IPS DF 6.9 (cell line): ENCODE data around the gene SVIP.

ENCODE experiments used
- DNase-seq: peaks from one replicate; pipeline ENCODE4 v3.0.0-alpha.2; 2013; ENCODE audit warnings: low read depth, low spot score
- H3K27ac ChIP-seq: one replicate; pipeline ENCODE4 v1.5.1; 2013; ENCODE audit warnings: low read length, control low read depth
- H3K27me3 ChIP-seq: 2 replicates; pipeline ENCODE4 v1.6.1; 2013; ENCODE audit warnings: mild to moderate bottlenecking, low read length; ENCODE audit not compliant: control insufficient read depth, insufficient read depth
- H3K36me3 ChIP-seq: 2 replicates; pipeline ENCODE4 v1.6.1; 2013; ENCODE audit warnings: low read length; ENCODE audit not compliant: control insufficient read depth, insufficient read depth
- H3K4me1 ChIP-seq: 2 replicates; pipeline ENCODE4 v1.6.1; 2013; ENCODE audit warnings: low read length; ENCODE audit not compliant: control insufficient read depth, insufficient read depth
- H3K4me3 ChIP-seq: 2 replicates; pipeline ENCODE4 v1.5.1; 2013; ENCODE audit warnings: mild to moderate bottlenecking, low read length
- H3K9me3 ChIP-seq: 2 replicates; pipeline ENCODE4 v1.6.1; 2013; ENCODE audit warnings: low read length, inconsistent platforms; ENCODE audit not compliant: control insufficient read depth, insufficient read depth
- WGBS: extraction: QIAGEN DNeasy Blood & Tissue Kit; methylation state at CpG from one replicate; pipeline ENCODE4 v1.1.7; 2013; ENCODE audit warnings: mixed read lengths, missing lambda C conversion rate; ENCODE audit not compliant: insufficient read length, insufficient coverage; 5-methylcytosine and 5-hydroxymethylcytosine counted together

Gene SVIP

DNA sequence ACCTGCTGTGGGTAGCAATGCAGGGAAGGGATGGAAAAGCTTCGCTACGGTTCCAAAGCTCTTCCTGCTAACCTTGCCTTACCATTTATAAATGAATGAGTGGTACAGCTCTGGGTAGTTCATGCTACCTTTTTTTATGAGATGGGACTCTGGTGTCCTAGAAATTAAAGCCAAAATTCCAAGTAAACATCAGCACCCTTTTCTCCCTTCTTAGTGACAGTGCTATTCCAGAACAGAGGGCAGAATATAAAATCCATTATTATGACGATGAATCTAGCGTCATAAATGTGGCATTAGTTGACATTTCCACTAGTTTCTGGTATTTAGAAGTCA is 447 bp upstream of the SVIP start:
- no CpG with 5 or more reads among the region's 4 CpGs for WGBS
- Histone ChIP-seq H3K27me3 (no peaks in the 10 kb centered on the region), H3K27ac (no peak overlapping the region), H3K36me3 (no peaks in the 10 kb centered on the region), H3K4me1 (no peaks in the 10 kb centered on the region), H3K9me3 (no peaks in the 10 kb centered on the region), H3K4me3 (no peak overlapping the region)
- no peak for DNase-seq

DNA sequence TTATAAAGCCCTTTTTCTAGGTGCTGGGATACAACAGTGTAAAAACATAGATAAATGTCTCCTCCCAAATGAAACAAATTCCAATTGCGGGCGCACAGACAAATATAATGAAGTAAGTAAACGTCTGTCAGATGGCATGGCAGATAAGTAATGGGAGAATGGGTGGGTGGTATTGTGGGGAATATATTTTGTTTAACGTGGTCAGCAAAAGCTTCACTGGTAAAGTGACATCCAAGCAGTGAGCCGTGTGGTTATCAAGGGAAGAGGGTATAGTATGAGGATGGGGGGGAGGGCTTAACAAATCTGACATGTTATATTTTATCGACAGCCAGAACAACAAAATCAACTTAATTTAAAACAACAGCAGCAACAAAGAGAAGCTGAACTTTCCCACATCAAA is 1.2 kb downstream of the SVIP start:
- H3K4me3 ChIP-seq = no peak overlapping the region
- DNase-seq = no peak
- no peaks in the 10 kb centered on the region for H3K4me1 ChIP-seq
- no peaks in the 10 kb centered on the region for H3K27me3 ChIP-seq
- H3K9me3 ChIP-seq = no peaks in the 10 kb centered on the region
- no peaks in the 10 kb centered on the region for H3K36me3 ChIP-seq
- H3K27ac ChIP-seq = no peak overlapping the region
- 100% methylated on average over 2 of the region's 6 CpGs for WGBS

DNA sequence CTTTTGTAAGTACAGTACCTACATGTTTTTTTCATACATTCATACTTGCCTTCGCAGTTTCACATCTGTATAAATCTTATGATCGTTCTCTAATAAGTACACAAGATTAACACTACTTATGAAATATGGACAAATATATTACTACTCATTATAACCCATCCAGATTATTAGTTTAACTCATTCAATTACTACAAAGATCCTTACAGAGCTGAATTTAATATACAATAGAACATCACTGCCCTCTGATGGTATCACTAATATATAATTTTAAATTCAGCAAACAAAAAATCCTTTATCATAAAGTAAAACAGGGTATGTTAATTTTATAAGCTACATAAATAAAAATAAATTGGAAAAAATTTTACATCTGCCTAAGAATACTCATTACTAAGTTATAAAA is 7.4 kb downstream of the SVIP start:
- H3K9me3 ChIP-seq = no peaks in the 10 kb centered on the region
- H3K4me3 ChIP-seq = no peak overlapping the region
- no peaks in the 10 kb centered on the region for H3K27me3 ChIP-seq
- DNase-seq = no peak
- no CpG with 5 or more reads among the region's 2 CpGs for WGBS
- H3K4me1 ChIP-seq = no peaks in the 10 kb centered on the region
- no peaks in the 10 kb centered on the region for H3K36me3 ChIP-seq
- no peak overlapping the region for H3K27ac ChIP-seq

- WGBS = no CpG with 5 or more reads among the region's 3 CpGs
- Histone ChIP-seq H3K27ac (no peak overlapping the region), H3K9me3 (no peaks in the 10 kb centered on the region), H3K27me3 (no peaks in the 10 kb centered on the region), H3K4me3 (no peak overlapping the region), H3K4me1 (no peaks in the 10 kb centered on the region), H3K36me3 (no peaks in the 10 kb centered on the region)
- no peak for DNase-seq
Observed at GRCh38 chr11:22809893-22810292, 19.7 kb downstream of the SVIP start.

- H3K4me1 ChIP-seq = no peaks in the 10 kb centered on the region
- no CpG with 5 or more reads among the region's 3 CpGs for WGBS
- no peaks in the 10 kb centered on the region for H3K36me3 ChIP-seq
- H3K4me3 ChIP-seq = no peak overlapping the region
- H3K27ac ChIP-seq = no peak overlapping the region
- no peaks in the 10 kb centered on the region for H3K9me3 ChIP-seq
- H3K27me3 ChIP-seq = no peaks in the 10 kb centered on the region
- DNase-seq = no peak
Observed at GRCh38 chr11:22808571-22809197, 20.9 kb downstream of the SVIP start.

DNA sequence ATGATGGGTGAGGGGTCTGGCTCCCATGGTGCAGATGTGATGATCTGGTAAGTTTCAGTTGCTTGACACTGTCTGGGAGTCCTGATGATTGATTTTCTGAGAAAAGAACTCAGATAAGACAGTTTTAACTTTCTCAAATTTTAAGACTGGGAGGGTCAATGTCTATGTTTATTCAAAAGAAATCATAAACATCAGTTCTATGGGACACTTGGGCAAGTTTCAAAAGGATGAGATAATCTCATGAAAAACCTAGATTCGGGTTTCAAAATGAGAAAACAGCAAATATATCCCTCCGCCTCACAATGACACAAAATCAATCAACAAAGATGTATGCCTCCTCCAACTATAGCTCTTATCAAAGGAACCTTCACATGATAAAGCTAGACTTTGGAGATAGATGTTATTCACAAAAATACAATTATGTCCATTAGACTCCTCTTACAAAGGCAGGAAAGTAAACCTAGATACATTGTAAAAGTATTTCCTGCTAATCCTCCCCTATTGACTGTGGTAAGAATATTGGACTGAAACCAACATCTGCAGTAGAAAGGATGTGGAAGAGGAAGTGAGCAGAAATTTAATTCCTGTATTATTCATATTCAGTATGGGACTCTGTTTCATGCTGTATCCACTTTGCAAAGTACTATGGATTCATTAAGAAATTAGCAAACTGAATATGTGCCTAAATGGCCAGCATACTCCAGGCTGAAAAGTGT is 21.6 kb downstream of the SVIP start:
- Histone ChIP-seq H3K4me1 (no peaks in the 10 kb centered on the region), H3K27me3 (no peaks in the 10 kb centered on the region), H3K9me3 (no peaks in the 10 kb centered on the region), H3K36me3 (no peaks in the 10 kb centered on the region), H3K27ac (no peak overlapping the region), H3K4me3 (no peak overlapping the region)
- no peak for DNase-seq
- WGBS = no CpG with 5 or more reads among the region's 2 CpGs

- H3K4me3 ChIP-seq = no peak overlapping the region
- DNase-seq = no peak
- H3K27me3 ChIP-seq = no peaks in the 10 kb centered on the region
- no CpG with 5 or more reads among the region's 2 CpGs for WGBS
- H3K27ac ChIP-seq = no peak overlapping the region
- no peaks in the 10 kb centered on the region for H3K9me3 ChIP-seq
- no peaks in the 10 kb centered on the region for H3K36me3 ChIP-seq
- no peaks in the 10 kb centered on the region for H3K4me1 ChIP-seq
Observed at GRCh38 chr11:22807391-22807790, 22.2 kb downstream of the SVIP start.

- Histone ChIP-seq H3K27me3 (no peaks in the 10 kb centered on the region), H3K4me3 (no peak overlapping the region), H3K27ac (no peak overlapping the region), H3K4me1 (no peaks in the 10 kb centered on the region), H3K9me3 (no peaks in the 10 kb centered on the region), H3K36me3 (no peaks in the 10 kb centered on the region)
- no peak for DNase-seq
- no CpG with 5 or more reads among the region's 4 CpGs for WGBS
Observed at GRCh38 chr11:22802861-22803260, 26.7 kb downstream of the SVIP start.

GRCh38 chr11:22800482-22800881 is 29.1 kb downstream of the SVIP start:
- H3K4me3 ChIP-seq = no peak overlapping the region
- H3K9me3 ChIP-seq = no peaks in the 10 kb centered on the region
- no peak overlapping the region for H3K27ac ChIP-seq
- no peak for DNase-seq
- no peaks in the 10 kb centered on the region for H3K27me3 ChIP-seq
- H3K36me3 ChIP-seq = no peaks in the 10 kb centered on the region
- no CpG with 5 or more reads among the region's 5 CpGs for WGBS
- H3K4me1 ChIP-seq = no peaks in the 10 kb centered on the region

DNA sequence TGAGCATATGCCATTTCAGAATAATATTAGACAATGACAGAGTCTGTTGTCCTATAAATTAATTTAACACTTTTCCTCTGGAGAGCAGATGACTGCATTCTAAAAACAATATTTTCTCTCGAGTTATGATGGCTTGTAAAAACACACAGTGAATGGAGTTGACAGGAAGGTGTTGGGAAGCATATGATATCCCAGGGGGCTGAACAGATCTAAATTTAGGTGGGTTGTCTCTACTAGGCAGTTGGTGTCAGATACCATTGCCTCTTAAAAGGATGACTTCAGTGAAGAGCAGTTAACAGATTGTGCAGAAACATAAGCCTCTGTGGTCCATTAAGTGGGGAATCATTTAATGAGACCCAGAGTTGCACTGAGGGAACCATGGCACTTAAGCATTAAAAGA is 30.7 kb downstream of the SVIP start:
- no peak for DNase-seq
- Histone ChIP-seq H3K27me3 (no peaks in the 10 kb centered on the region), H3K4me3 (no peak overlapping the region), H3K9me3 (no peaks in the 10 kb centered on the region), H3K27ac (no peak overlapping the region), H3K4me1 (no peaks in the 10 kb centered on the region), H3K36me3 (no peaks in the 10 kb centered on the region)
- WGBS = no CpG with 5 or more reads among the region's 1 CpG

DNA sequence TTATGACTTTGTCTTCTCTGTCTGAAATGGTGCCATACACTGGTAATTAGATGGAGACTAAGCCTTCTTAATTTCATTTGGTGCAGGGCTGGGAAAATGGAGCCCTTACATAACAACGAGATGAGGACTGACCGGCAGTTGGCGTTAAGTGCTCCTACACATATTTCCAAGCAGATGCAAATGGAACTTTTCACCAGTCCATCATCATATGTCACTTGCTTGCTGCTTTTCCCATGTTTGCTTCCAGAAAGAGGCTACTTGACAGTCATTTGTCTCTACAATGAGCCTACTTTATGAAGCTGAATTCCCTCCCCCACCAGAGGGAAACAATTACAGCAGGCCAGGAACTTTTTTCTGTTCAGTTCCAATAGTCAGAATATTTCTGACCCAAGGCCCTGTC is 32.6 kb downstream of the SVIP start:
- H3K9me3 ChIP-seq = no peaks in the 10 kb centered on the region
- H3K4me3 ChIP-seq = no peak overlapping the region
- no peaks in the 10 kb centered on the region for H3K4me1 ChIP-seq
- DNase-seq = no peak
- no CpG with 5 or more reads among the region's 3 CpGs for WGBS
- no peaks in the 10 kb centered on the region for H3K27me3 ChIP-seq
- no peaks in the 10 kb centered on the region for H3K36me3 ChIP-seq
- no peak overlapping the region for H3K27ac ChIP-seq
